Measurements from ENCODE around the gene ADK. TPM values are rescaled to one million over a fixed set of nuclear protein-coding genes. Genes with fewer than 3 reads are reported as not detected.

The ADK gene
- total and polyA plus RNA-seq, 8 donors = 7.2 to 66.1 (median 21.5) TPM

DNA sequence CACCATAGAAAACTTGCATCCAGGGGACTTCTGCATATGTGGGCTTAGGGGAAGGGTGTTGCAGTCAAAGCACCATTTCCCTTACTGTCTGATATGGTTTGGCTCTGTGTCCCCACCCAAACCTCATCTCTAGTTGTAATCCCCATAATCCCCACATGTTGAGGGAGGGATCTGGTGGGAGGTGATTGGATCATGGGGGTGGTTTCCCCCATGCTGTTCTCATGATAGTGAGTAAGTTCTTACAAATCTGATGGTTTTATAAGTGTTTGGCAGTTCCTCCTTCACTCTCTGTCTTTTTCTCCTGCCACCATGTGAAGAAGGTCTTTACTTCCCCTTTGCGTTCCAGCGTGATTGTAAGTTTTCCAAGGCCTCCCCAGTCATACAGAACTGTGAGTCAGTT is 177.4 kb downstream of the ADK start:
- intact Hi-C loops (cut with DNase I; ENCODE audit: low total_unique reads) = no loop called here
- WGBS, 5 donors = 79 to 98% (median 87%) methylated on average over 2 of the region's 2 CpGs

DNA sequence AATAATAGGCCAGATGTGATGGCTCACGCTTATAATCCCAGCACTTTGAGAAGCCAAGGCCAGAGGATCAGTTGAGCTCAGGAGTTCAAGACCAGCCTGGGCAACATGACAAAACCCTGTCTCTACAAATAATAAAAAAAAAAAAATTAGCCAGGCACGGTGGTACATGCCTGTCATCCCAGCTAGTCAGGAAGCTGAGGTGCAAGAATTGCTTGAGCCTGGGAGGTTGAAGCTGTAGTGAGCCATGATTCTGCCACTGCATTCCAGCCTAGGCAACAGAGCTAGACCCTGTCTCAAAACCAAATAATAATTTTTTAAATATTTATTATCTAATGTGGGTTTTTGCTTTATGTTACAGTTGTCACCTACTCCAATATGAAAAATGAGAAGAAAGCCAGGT is 178.9 kb downstream of the ADK start:
- Histone ChIP-seq H3K27me3 (no peaks in the 10 kb centered on the region), H3K4me3 (no peak overlapping the region), H3K4me1 (no peaks in the 10 kb centered on the region), H3K27ac (no peak overlapping the region), H3K9me3 (no peaks in the 10 kb centered on the region), H3K36me3 (peaks cover 0 to 5% (median 0%) of the 10 kb centered on the region in 4 donors)
- WGBS, 5 donors = 83 to 97% (median 88%) methylated on average over 2 of the region's 2 CpGs
- no peak for TF ChIP-seq EP300 (IDR thresholded peaks at IDR 0.05)
- no peak for TF ChIP-seq POLR2A (IDR thresholded peaks at IDR 0.05)
- intact Hi-C loops (cut with DNase I; ENCODE audit: low total_unique reads) = no loop called here
- DNase-seq = no peak

More for the DNA sequence above, 177.4 kb downstream of the ADK start:
- Histone ChIP-seq H3K4me1 (no peaks in the 10 kb centered on the region), H3K36me3 (peaks cover 0 to 5% (median 0%) of the 10 kb centered on the region in 4 donors), H3K9me3 (no peaks in the 10 kb centered on the region), H3K27ac (no peak overlapping the region), H3K4me3 (no peak overlapping the region), H3K27me3 (no peaks in the 10 kb centered on the region)
- TF ChIP-seq, protein P1, sequence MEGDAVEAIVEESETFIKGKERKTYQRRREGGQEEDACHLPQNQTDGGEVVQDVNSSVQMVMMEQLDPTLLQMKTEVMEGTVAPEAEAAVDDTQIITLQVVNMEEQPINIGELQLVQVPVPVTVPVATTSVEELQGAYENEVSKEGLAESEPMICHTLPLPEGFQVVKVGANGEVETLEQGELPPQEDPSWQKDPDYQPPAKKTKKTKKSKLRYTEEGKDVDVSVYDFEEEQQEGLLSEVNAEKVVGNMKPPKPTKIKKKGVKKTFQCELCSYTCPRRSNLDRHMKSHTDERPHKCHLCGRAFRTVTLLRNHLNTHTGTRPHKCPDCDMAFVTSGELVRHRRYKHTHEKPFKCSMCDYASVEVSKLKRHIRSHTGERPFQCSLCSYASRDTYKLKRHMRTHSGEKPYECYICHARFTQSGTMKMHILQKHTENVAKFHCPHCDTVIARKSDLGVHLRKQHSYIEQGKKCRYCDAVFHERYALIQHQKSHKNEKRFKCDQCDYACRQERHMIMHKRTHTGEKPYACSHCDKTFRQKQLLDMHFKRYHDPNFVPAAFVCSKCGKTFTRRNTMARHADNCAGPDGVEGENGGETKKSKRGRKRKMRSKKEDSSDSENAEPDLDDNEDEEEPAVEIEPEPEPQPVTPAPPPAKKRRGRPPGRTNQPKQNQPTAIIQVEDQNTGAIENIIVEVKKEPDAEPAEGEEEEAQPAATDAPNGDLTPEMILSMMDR (IDR thresholded peaks at IDR 0.05) = no peak
- TF ChIP-seq POLR2A (IDR thresholded peaks at IDR 0.05) = no peak
- no peak for TF ChIP-seq POLR2AphosphoS5 (IDR thresholded peaks at IDR 0.05)
- no peak for TF ChIP-seq EP300 (IDR thresholded peaks at IDR 0.05)
- DNase-seq = no peak

DNA sequence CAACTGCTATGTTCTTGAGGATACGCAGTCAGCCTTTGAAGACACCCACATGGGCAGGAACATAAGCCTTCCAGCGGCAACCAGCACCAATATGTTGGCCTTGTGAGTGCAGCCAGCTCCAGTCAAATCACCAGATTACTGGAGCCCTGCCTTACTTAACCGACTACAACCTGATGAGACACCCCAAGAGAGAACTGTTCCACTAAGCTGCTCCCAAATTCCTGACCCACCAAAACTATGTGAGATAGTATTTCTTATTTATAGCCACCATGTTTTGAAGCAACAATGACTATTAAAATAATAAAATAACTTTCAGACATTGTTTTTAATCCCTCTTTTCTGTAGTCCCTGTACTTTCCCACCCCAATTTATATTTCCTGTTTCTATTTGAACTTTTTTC is 179.6 kb downstream of the ADK start:
- intact Hi-C loops (cut with DNase I; ENCODE audit: low total_unique reads) = no loop called here
- Histone ChIP-seq H3K27ac (no peak overlapping the region), H3K4me1 (no peaks in the 10 kb centered on the region), H3K9me3 (no peaks in the 10 kb centered on the region), H3K27me3 (no peaks in the 10 kb centered on the region), H3K4me3 (no peak overlapping the region), H3K36me3 (peaks cover 0 to 5% (median 0%) of the 10 kb centered on the region in 4 donors)
- DNase-seq = no peak
- WGBS, 5 donors = 89 to 100% (median 98%) methylated on average over 3 of the region's 3 CpGs
- TF ChIP-seq POLR2A (IDR thresholded peaks at IDR 0.05) (no peak), POLR2AphosphoS5 (IDR thresholded peaks at IDR 0.05) (no peak), EP300 (IDR thresholded peaks at IDR 0.05) (no peak)
- TF ChIP-seq, protein P1 (IDR thresholded peaks at IDR 0.05) = no peak

DNA sequence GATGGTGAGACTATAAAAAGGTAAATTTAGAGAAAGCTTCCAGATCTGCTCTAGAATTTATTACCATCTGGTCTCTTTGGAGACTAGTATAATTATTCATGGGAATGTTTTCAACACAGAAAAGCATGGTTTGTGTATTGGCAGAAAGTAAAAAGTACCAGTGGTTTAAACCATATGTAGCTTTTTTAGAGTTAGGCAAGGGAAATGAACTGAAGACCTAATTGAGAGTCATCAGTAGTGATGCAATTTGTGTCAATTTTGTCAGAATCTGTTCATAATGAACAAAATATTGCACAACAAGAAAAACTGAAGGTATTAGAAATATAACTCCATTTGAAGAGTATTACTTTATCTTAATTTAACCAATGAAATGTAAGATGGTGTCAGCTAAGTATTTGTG is 181.4 kb downstream of the ADK start:
- TF ChIP-seq POLR2A (IDR thresholded peaks at IDR 0.05) (no peak), POLR2AphosphoS5 (IDR thresholded peaks at IDR 0.05) (no peak), EP300 (IDR thresholded peaks at IDR 0.05) (no peak)
- TF ChIP-seq, protein P1 (IDR thresholded peaks at IDR 0.05) = no peak
- no peak overlapping the region for H3K27ac ChIP-seq
- intact Hi-C loops (cut with DNase I; ENCODE audit: low total_unique reads) = no loop called here

DNA sequence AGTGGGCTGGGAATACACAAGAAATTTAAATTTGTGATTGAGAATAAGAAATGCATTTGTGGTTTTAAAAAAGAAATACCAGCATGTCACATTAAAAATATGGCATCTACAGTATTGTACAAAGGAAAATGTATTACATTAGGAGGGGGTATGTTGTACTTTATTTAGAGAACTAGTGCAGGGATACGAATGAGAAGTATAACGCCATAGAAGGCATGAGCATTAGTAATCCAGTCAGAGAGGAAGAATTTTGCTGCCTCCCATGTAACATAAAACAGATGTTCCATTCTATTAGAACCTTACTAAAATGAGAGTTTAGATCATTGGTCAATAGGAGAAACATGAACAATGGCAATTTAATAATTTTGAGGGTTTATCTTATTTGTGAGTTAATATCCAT is 182.2 kb downstream of the ADK start:
- H3K27me3 ChIP-seq = no peaks in the 10 kb centered on the region
- 76 to 88% (median 82%) methylated on average over 2 of the region's 2 CpGs for WGBS, 5 donors
- no peak overlapping the region for H3K27ac ChIP-seq
- peaks cover 0 to 5% (median 0%) of the 10 kb centered on the region in 4 donors for H3K36me3 ChIP-seq
- intact Hi-C loops (cut with DNase I; ENCODE audit: low total_unique reads) = no loop called here
- H3K4me1 ChIP-seq = no peaks in the 10 kb centered on the region
- no peak for DNase-seq
- H3K4me3 ChIP-seq = no peak overlapping the region
- no peaks in the 10 kb centered on the region for H3K9me3 ChIP-seq
- no peak for TF ChIP-seq POLR2AphosphoS5 (IDR thresholded peaks at IDR 0.05)
- TF ChIP-seq EP300 (IDR thresholded peaks at IDR 0.05) = no peak
- TF ChIP-seq, protein P1 (IDR thresholded peaks at IDR 0.05) = no peak
- no peak for TF ChIP-seq POLR2A (IDR thresholded peaks at IDR 0.05)

More for the DNA sequence above, 181.4 kb downstream of the ADK start:
- Histone ChIP-seq H3K4me1 (no peaks in the 10 kb centered on the region), H3K27me3 (no peaks in the 10 kb centered on the region), H3K4me3 (no peak overlapping the region), H3K9me3 (no peaks in the 10 kb centered on the region), H3K36me3 (peaks cover 0 to 5% (median 0%) of the 10 kb centered on the region in 4 donors)
- no peak for DNase-seq

Data from stomach (tissue), 9 donors.